Measurements from ENCODE around the gene PIP.

- TF ChIP-seq POLR2A (IDR thresholded peaks at IDR 0.05) (no peak), CTCF (IDR thresholded peaks at IDR 0.05) (no peak)
Observed at GRCh38 chr7:143176128-143176527, 44.3 kb downstream of the PIP start.
